GM20000 (cell line): ENCODE measurements around the gene MEIS2.

Experiments used
- DNase-seq: peaks from one replicate; pipeline ENCODE4 v3.0.0; 2012; ENCODE audit warnings: low spot score
- TF ChIP-seq, protein P1 (sequence below): IDR thresholded peaks from 2 replicates; pipeline ENCODE4 v1.5.1; 2012; ENCODE audit warnings: mild to moderate bottlenecking, control low read depth; ENCODE audit errors: extremely low read depth, missing control alignments

The MEIS2 gene

DNA sequence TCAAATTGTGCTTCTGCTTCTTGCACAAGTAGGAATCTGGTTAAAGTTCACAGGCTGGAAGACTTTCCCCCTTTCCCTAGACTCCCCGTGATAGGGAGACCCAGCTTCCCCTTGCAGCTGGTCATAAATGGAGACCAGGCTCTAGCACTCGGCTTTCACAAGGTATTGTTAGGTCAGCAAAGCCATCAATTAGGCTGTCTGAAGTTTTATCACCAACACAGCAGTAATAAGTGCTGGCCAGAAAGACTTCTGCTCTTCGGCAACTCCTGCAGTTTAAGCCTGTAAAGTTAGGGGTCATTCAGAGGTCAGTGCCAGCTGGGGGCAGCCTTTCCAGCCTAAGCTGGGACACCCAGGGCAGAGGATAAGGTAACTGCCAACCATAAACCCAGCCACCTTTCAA, 203.4 kb downstream of the MEIS2 start:
- DNase-seq: no peak
- TF ChIP-seq, protein P1, sequence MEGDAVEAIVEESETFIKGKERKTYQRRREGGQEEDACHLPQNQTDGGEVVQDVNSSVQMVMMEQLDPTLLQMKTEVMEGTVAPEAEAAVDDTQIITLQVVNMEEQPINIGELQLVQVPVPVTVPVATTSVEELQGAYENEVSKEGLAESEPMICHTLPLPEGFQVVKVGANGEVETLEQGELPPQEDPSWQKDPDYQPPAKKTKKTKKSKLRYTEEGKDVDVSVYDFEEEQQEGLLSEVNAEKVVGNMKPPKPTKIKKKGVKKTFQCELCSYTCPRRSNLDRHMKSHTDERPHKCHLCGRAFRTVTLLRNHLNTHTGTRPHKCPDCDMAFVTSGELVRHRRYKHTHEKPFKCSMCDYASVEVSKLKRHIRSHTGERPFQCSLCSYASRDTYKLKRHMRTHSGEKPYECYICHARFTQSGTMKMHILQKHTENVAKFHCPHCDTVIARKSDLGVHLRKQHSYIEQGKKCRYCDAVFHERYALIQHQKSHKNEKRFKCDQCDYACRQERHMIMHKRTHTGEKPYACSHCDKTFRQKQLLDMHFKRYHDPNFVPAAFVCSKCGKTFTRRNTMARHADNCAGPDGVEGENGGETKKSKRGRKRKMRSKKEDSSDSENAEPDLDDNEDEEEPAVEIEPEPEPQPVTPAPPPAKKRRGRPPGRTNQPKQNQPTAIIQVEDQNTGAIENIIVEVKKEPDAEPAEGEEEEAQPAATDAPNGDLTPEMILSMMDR: no peak

DNA sequence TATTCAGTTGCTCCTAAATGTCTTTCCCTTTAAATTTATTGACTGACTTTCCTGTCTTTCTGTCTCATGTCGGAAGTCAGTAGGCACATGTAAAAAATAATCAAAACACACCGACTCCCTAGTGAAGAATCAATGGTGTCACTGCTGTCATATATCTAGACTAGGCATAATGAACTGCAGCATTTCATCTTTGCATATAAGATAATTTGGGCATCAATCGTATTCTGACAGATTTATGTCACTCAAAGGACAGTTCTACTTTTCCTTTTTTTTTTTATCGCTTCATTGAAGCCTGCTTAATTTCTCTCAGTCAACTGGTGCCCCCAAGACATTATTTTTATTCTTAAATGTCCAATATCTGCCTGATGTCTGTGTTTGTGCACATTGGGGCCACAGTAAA, 206.3 kb downstream of the MEIS2 start:
- DNase-seq: no peak
- TF ChIP-seq, protein P1: no peak

DNA sequence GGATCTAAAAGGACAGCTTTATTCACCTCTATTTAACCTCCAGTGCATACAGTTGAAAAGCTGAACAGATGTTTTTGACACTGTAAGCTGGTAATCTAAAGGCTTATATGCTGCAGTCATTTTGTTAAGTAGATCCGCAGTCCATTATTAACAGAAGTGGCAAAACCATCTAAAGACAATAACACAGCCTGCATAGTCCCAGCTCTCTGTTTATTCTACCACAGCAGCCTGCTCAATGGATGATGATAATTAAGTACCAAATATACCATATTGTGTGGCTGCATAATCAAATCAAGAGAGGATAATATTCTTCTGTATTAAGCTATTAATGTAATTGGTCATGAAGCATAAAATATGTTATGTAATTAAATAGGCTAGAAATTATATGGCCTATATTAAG, 207.1 kb downstream of the MEIS2 start:
- TF ChIP-seq, protein P1: no peak
- no peak for DNase-seq

DNA sequence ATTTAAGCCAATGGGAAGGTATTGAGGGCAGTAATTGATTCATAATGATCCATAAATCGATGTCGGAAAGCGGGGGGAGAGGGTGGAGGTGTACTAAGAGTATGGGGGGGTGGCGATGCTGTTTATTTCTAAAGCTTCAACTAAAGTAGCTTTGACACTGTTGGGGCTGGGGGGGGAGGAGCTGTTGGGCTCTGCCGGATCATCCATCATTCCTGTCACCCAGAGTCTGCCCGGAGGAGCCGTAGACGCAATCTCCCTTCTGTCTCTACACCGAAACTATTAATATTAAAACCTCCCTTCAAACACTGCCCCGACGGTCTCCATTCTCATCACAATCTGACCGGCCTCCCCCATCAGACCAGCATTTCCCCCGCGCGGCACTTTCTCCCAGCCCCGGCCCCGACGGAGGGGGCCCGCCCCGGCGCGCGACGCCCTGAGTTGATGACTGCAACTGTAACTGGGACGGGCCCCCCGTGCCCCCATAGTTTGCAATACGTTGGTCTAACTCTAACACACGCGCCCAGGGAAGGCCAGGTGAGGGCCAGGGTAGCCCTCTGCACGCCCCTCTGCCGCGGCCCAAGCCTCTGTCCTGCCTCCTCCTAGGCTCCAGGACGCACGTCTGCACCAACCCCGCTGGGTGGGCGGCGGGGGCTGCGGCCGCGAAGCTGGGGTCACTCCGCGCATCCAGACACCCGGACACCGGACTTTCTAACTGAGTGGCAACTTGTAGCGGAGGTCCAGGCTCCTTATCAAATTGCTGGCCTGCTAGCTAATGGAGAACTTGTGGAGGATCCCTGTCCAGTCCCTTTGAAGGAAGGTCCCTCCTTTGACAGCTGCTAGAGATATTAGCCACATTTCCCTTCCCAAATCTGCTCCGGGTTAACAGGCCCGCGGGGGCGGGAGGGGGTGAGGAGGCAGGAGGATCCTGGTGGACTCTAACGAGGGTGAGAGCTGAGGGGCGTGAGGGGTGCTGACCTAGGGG, 212.0 kb downstream of the MEIS2 start:
- no peak for DNase-seq
- TF ChIP-seq, protein P1: no peak

DNA sequence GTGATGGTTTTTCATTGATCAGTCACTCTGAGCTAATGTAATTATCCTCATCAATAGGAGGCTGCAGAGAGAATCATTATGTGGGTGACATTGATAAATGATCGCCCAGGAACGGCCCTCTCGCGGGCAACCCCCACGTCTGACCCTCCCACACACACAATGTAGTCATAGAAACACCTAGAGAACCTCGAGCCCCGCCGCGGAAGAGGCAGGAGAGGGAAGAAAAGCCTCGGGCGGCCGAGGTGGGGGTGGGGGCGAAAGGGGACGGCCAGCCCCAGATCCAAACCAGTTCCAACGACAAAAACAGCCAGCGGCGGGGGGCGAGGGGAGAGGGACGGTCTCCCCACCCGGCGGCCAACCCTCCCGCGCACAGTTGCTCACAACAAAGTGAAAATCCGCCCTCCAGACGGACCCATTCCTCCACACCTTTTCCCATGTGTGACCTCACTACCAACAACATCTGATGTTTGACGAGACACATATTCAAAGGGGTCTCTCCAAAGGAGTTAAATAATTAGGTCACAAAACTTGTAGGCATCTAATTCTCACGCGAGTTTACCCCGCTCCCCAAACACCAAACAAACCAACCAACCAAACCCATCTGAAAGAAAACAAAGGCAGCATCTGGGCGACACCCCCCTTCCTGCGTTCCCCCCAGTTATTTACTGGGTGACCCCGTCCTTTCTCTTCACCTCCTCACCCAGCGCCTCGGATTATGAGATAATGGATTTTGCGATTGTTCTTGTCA, 213.0 kb downstream of the MEIS2 start:
- no peak for DNase-seq
- TF ChIP-seq, protein P1: no peak

DNA sequence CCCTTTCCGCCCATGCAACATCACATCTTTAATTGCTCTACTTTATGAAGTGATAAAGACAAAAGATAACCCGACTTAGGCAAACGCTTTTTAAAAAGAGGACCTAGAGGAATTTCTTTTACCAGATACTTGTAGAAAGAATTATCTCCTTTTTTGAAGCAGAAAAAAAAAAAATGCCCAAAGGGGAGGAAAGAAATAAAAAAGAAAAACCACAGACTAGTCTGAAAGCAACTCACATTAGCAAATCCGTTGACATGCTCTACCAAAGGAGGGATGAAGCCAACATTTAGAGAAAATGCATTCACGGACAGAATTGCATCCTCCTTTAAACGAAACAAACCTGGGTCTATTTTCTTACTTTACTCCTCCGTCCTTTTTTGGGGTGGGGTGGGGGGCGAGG, 213.6 kb downstream of the MEIS2 start:
- TF ChIP-seq, protein P1: no peak
- no peak for DNase-seq

DNA sequence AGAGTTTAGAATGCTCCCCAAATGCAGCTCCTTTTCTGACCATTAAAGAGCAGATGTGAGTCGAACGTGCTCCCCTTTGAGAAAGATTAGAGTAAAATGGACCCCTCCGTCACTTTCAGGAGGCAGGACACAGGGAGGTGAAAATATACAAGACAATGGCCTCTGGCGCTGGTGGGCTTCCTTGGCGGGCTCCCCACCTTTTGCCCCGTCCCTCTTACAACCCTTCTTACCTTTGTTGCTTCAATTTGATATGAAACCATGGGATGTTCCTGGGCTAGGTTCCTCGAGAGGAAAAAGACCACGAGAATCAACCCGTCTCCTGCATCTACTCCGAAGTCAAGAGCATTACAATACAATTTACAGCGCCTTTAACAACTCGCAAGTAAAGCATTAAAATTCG, 214.2 kb downstream of the MEIS2 start:
- no peak for DNase-seq
- TF ChIP-seq, protein P1: no peak
